Lower lobe of right lung (tissue), 2 donors: ENCODE measurements around the gene PIERCE2. TPM values are rescaled to one million over a fixed set of nuclear protein-coding genes. Genes with fewer than 3 reads are reported as not detected.
"Not testable (repeated sequence)": the region's sequence is repeated elsewhere in the genome, so short reads cannot be mapped to it uniquely, and the experiment has no call there.

Experiments
- ATAC-seq, 2 donors: fragments of 200-7000 bp; cut with Tn5 transposase; one replicate each; pipeline ENCODE4 v1.9.1; 2020 to 2022; ENCODE audit warnings: mild to moderate bottlenecking in 2 of 2, moderate library complexity in 2 of 2
- DNase-seq: peaks from one replicate; pipeline ENCODE4 v3.0.0-alpha.2; 2020
- H3K27ac ChIP-seq: fragments of 200-600 bp; one replicate; pipeline ENCODE4 v1.8.0; 2022
- H3K27me3 ChIP-seq: fragments of 200-600 bp; one replicate; pipeline ENCODE4 v1.8.0; 2022; ENCODE audit warnings: low read depth
- H3K36me3 ChIP-seq: fragments of 200-600 bp; one replicate; pipeline ENCODE4 v1.8.0; 2022; ENCODE audit warnings: mild to moderate bottlenecking
- H3K4me1 ChIP-seq: fragments of 200-600 bp; one replicate; pipeline ENCODE4 v1.8.0; 2022
- H3K4me3 ChIP-seq: fragments of 200-600 bp; one replicate; pipeline ENCODE4 v1.8.0; 2022; ENCODE audit warnings: mild to moderate bottlenecking
- H3K9me3 ChIP-seq: fragments of 200-600 bp; one replicate; pipeline ENCODE4 v1.8.0; 2022
- intact Hi-C: fragments of 100-400 bp; cut with DNase I; formaldehyde crosslinking; loops from one replicate; pipeline ENCODE4 v1.11.0; 2022
- total RNA-seq: library from RNA; stranded (reverse); fragmentation: NEBNext Ultra II Directional; extraction: Animal tissue kit (Norgen Biotek cat#: 25700); gene quantifications from one replicate; pipeline ENCODE4 v1.2.1, GENCODE V29; 2021
- TF ChIP-seq, protein P1 (sequence below): fragments of 200-600 bp; IDR thresholded peaks from one replicate; pipeline ENCODE4 v1.8.0; 2022; ENCODE audit warnings: antibody characterized with exemption, mild to moderate bottlenecking
- donor health status: DM: no; HTN: yes; CAD: no; lungs with severe emphysema.

The PIERCE2 gene
- total RNA-seq, 1 donor from 2014 or later, result 2.7 TPM

DNA sequence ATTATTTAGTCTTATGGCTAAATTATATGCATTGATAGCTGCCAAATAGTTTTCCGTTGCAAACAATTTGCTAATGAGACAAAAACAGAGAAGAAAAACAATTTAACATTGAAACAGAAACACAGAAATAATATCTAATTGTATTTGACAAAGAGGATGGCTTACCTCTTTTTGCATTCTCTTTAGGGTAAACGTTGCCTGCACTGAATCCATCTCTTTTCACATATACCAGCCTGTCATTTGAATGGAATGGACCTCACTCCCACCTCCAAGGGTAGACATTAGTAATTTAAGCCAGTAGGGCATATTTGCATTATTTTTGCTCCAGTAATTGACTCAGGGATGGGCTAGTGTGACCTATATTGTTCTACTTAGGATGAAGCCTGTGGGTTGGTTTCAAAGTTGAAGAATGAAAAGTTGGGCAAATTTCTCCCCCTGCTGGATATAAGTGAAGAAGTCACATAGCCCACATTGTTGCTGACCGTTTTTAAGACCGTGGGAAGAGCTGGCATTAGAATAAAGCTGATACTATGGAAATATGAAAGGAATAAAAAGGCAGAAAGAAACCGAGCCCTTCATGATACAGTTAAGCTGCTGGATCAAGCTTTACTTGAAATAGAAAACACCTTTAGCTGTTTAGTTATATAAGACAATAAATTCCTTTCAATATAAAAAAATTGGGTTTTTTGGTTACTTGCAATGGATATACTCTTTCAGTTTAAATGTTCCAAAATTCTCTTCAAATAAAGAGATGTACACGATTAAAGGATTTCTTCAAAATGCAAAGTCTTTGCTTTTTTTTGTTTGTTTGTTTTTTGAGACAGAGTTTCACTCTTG lies 26.9 kb downstream of the PIERCE2 start:
- Histone ChIP-seq H3K4me1 (no peaks in the 10 kb centered on the region), H3K4me3 (no peak overlapping the region), H3K9me3 (no peaks in the 10 kb centered on the region), H3K27me3 (no peaks in the 10 kb centered on the region), H3K36me3 (no peaks in the 10 kb centered on the region), H3K27ac (no peak overlapping the region)
- peak; percentile 68 to 74 for ATAC-seq
- TF ChIP-seq, protein P1, sequence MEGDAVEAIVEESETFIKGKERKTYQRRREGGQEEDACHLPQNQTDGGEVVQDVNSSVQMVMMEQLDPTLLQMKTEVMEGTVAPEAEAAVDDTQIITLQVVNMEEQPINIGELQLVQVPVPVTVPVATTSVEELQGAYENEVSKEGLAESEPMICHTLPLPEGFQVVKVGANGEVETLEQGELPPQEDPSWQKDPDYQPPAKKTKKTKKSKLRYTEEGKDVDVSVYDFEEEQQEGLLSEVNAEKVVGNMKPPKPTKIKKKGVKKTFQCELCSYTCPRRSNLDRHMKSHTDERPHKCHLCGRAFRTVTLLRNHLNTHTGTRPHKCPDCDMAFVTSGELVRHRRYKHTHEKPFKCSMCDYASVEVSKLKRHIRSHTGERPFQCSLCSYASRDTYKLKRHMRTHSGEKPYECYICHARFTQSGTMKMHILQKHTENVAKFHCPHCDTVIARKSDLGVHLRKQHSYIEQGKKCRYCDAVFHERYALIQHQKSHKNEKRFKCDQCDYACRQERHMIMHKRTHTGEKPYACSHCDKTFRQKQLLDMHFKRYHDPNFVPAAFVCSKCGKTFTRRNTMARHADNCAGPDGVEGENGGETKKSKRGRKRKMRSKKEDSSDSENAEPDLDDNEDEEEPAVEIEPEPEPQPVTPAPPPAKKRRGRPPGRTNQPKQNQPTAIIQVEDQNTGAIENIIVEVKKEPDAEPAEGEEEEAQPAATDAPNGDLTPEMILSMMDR, result peak; percentile 50
- no peak for DNase-seq
- intact Hi-C loops, result no loop called here

- ATAC-seq, H3K27ac ChIP-seq, H3K4me3 ChIP-seq, DNase-seq, H3K27me3 ChIP-seq, H3K36me3 ChIP-seq, H3K9me3 ChIP-seq, intact Hi-C loops, H3K4me1 ChIP-seq: not testable (repeated sequence)
These were observed 34.8 kb downstream of the PIERCE2 start for GRCh38 chr15:55443141-55443540.

GRCh38 chr15:55445936-55446335 lies 37.6 kb downstream of the PIERCE2 start:
- not testable (repeated sequence) for DNase-seq, H3K4me1 ChIP-seq

DNA sequence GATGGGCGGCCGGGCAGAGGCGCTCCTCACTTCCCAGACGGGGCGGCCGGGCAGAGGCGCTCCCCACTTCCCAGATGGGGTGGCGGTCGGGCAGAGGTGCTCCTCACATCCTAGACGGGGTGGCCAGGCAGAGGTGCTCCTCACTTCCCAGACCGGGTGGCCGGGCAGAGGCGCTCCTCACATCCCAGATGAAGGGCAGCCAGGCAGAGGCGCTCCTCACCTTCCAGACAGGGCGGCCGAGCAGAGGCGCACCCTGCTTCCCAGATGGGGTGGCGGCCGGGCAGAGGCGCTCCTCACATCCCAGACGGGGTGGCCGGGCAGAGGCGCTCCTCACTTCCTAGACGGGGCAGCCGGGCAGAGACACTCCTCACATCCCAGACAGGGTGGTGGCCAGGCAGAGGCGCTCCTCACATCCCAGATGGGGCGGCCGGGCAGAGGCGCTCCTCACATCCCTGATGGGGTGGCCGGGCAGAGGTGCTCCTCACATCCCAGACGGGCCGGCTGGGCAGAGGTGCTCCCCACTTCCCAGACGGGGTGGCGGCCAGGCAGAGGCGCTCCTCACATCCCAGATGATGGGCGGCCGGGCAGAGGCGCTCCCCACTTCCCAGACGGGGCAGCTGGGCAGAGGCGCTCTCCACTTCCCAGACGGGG lies 38.2 kb downstream of the PIERCE2 start:
- H3K27ac ChIP-seq, ATAC-seq, H3K36me3 ChIP-seq, H3K4me1 ChIP-seq, intact Hi-C loops, H3K27me3 ChIP-seq, H3K4me3 ChIP-seq, DNase-seq, H3K9me3 ChIP-seq: not testable (repeated sequence)

More at GRCh38 chr15:55445936-55446335, 37.6 kb downstream of the PIERCE2 start:
- H3K4me3 ChIP-seq, H3K36me3 ChIP-seq, H3K27ac ChIP-seq, intact Hi-C loops, H3K9me3 ChIP-seq, H3K27me3 ChIP-seq, ATAC-seq: not testable (repeated sequence)

DNA sequence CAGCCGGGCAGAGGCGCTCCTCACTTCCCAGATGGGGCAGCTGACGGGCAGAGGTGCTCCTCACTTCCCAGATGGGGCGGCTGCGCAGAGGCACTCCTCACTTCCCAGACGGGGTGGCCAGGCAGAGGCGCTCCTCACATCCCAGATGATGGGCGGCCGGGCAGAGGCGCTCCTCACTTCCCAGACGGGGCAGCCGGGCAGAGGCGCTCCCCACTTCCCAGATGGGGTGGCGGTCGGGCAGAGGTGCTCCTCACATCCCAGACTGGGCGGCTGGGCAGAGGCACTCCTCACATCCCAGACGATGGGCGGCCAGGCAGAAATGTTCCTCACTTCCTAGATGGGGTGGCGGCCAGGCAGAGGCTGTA lies 38.7 kb downstream of the PIERCE2 start:
- H3K4me3 ChIP-seq, intact Hi-C loops, H3K9me3 ChIP-seq, H3K4me1 ChIP-seq, ATAC-seq, H3K27me3 ChIP-seq, DNase-seq, H3K27ac ChIP-seq, H3K36me3 ChIP-seq: not testable (repeated sequence)

DNA sequence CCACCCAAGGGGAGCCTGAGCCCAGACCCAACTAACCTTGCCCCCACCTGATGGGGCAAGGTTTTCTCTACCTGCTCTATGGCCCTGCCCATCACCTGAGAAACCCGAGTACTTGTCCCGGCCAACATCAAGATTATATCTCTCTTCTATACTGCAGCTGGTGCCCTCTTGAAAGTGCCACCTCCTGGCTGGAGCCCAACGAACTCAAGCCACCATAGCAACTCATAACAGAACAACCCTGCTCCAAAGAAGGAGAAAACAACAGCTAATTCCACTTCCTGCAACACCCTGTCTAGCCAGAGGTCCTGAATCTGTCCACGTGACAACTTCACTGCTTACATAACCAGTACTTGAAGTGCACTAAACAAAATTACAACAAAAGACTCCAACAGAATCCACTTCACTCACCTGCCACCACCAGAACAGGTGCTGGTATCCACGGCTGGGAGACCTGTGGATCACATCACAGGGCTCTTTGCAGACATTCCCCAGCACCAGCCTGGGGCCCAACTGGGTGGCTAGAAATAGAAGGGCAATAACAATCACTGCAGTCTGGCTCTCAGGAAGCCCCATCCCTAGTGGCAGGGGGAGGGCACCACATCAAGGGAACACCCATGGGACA lies 49.2 kb downstream of the PIERCE2 start:
- H3K27me3 ChIP-seq, result no peaks in the 10 kb centered on the region
- H3K9me3 ChIP-seq, result no peaks in the 10 kb centered on the region
- H3K27ac ChIP-seq, result peak overlapping the region; percentile 22
- H3K4me3 ChIP-seq, result no peak overlapping the region
- no peaks in the 10 kb centered on the region for H3K36me3 ChIP-seq
- no peaks in the 10 kb centered on the region for H3K4me1 ChIP-seq
- DNase-seq (peak; percentile 71), ATAC-seq (peak; percentile 91 to 92)
- TF ChIP-seq, protein P1, result no peak
- intact Hi-C loops, result no loop called here

DNA sequence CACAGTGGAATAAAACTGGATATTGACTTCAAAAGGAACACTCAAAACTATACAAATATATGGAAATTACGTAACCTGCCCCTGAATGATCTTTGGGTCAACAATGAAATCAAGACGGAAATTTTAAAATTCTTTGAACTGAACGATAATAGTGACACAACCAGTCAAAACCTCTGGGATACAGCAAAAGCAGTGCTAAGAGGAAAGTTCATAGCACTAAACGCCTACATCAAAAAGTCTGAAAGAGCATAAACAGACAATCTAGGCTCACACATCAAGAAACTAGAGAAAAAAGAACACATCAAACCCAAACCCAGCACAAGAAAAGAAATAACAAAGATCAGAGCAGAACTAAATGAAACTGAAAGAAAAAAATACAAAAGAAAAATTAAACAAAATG lies 53.2 kb downstream of the PIERCE2 start:
- DNase-seq (no peak), ATAC-seq (no peak)
- H3K27me3 ChIP-seq, result no peaks in the 10 kb centered on the region
- no peak overlapping the region for H3K27ac ChIP-seq
- H3K36me3 ChIP-seq, result no peaks in the 10 kb centered on the region
- H3K9me3 ChIP-seq, result no peaks in the 10 kb centered on the region
- TF ChIP-seq, protein P1, result no peak
- no peak overlapping the region for H3K4me3 ChIP-seq
- intact Hi-C loops, result no loop called here
- H3K4me1 ChIP-seq, result no peaks in the 10 kb centered on the region
